ENCODE measurements around the gene FAAH.

The FAAH gene

GRCh38 chr1:46449223-46450159 is 55.4 kb downstream of the FAAH start:
- no peak for DNase-seq (ENCODE audit: low read depth)

- DNase-seq (ENCODE audit: low read depth) = no peak
Measured at GRCh38 chr1:46450160-46450517, 56.0 kb downstream of the FAAH start.

- DNase-seq (ENCODE audit: low read depth) = no peak
Measured at GRCh38 chr1:46451948-46452930, 58.1 kb downstream of the FAAH start.

GRCh38 chr1:46452931-46453325 is 58.8 kb downstream of the FAAH start:
- DNase-seq (ENCODE audit: low read depth) = no peak

GRCh38 chr1:46453449-46453848 is 59.3 kb downstream of the FAAH start:
- DNase-seq (ENCODE audit: low read depth) = no peak

GRCh38 chr1:46455951-46456350 is 61.8 kb downstream of the FAAH start:
- no peak for DNase-seq (ENCODE audit: low read depth)

- DNase-seq (ENCODE audit: low read depth) = no peak
Measured at GRCh38 chr1:46456411-46456963, 62.4 kb downstream of the FAAH start.

GRCh38 chr1:46457178-46457577 is 63.1 kb downstream of the FAAH start:
- no peak for DNase-seq (ENCODE audit: low read depth)

- DNase-seq (ENCODE audit: low read depth) = no peak
Measured at GRCh38 chr1:46458190-46458589, 64.1 kb downstream of the FAAH start.

GRCh38 chr1:46458846-46459245 is 64.7 kb downstream of the FAAH start:
- no peak for DNase-seq (ENCODE audit: low read depth)

GRCh38 chr1:46459315-46459714 is 65.2 kb downstream of the FAAH start:
- DNase-seq (ENCODE audit: low read depth) = no peak

GRCh38 chr1:46461017-46461808 is 67.1 kb downstream of the FAAH start:
- no peak for DNase-seq (ENCODE audit: low read depth)

GRCh38 chr1:46461809-46462448 is 67.8 kb downstream of the FAAH start:
- no peak for DNase-seq (ENCODE audit: low read depth)
